Endothelial cell of umbilical vein (primary cell): ENCODE data around the gene DIP2C.

Experiments used
- CTCF ChIP-seq, 2 donors: IDR thresholded peaks; 1 replicate in 1 of 2; 2 replicates in 1 of 2; pipeline ENCODE4 v1.5.1; 2011; ENCODE audit warnings: low read length in 2 of 2, mild to moderate bottlenecking in 2 of 2, moderate library complexity in 2 of 2, control low read depth in 1 of 2, inconsistent platforms in 1 of 2, low read depth in 1 of 2; ENCODE audit not compliant: insufficient read depth in 1 of 2; ENCODE audit errors: extremely low read depth in 1 of 2
- EZH2 ChIP-seq: IDR thresholded peaks from 2 replicates; pipeline ENCODE4 v1.6.1; 2012; ENCODE audit warnings: borderline replicate concordance, low read depth, mild to moderate bottlenecking, moderate library complexity, low read length, inconsistent platforms; ENCODE audit not compliant: severe bottlenecking
- POLR2A ChIP-seq: IDR thresholded peaks from 2 replicates; pipeline ENCODE4 v1.6.1; 2012; ENCODE audit warnings: low read depth, mild to moderate bottlenecking, control low read depth, low read length
- POLR2AphosphoS5 ChIP-seq: IDR thresholded peaks from 2 replicates; pipeline ENCODE4 v1.6.1; 2012; ENCODE audit warnings: low read depth, mild to moderate bottlenecking, control low read depth, low read length, moderate library complexity; ENCODE audit not compliant: insufficient read depth

- TF ChIP-seq POLR2A (no peak), CTCF (IDR thresholded peaks at IDR 0.05; ENCODE audit: extremely low read depth in 1 of 2, insufficient read depth in 1 of 2, low read depth in 1 of 2, low read length in 2 of 2) (no peak), POLR2AphosphoS5 (no peak), EZH2 (no peak)
Measured at GRCh38 chr10:494149-494542, 195.3 kb downstream of the DIP2C start.
